HG03354 (cell line): ENCODE measurements around the gene GALNT2.
A peak's percentile ranks its signal among the peaks of the same experiment; 100 is the strongest.

Source experiments
- ATAC-seq: cut with Tn5 transposase; IDR thresholded peaks from one replicate; pipeline ENCODE4 v1.9.1; 2021; ENCODE audit warnings: mild to moderate bottlenecking; ENCODE audit not compliant: unreplicated experiment, poor library complexity, severe bottlenecking

The GALNT2 gene

GRCh38 chr1:230153641-230154296 lies 86.7 kb downstream of the GALNT2 start:
- no peak for ATAC-seq

GRCh38 chr1:230155021-230155420 lies 88.0 kb downstream of the GALNT2 start:
- no peak for ATAC-seq

- no peak for ATAC-seq
These were observed 89.0 kb downstream of the GALNT2 start for GRCh38 chr1:230156068-230156467.

GRCh38 chr1:230156536-230156935 lies 89.5 kb downstream of the GALNT2 start:
- ATAC-seq: no peak

GRCh38 chr1:230157420-230158390 lies 90.7 kb downstream of the GALNT2 start:
- no peak for ATAC-seq

- ATAC-seq: no peak
These were observed 91.6 kb downstream of the GALNT2 start for GRCh38 chr1:230158415-230159291.

GRCh38 chr1:230159580-230159979 lies 92.5 kb downstream of the GALNT2 start:
- ATAC-seq: no peak

- ATAC-seq: no peak
These were observed 94.1 kb downstream of the GALNT2 start for GRCh38 chr1:230160957-230161771.

- ATAC-seq: no peak
These were observed 96.2 kb downstream of the GALNT2 start for GRCh38 chr1:230163205-230163604.

GRCh38 chr1:230163719-230164118 lies 96.7 kb downstream of the GALNT2 start:
- no peak for ATAC-seq

GRCh38 chr1:230165536-230165935 lies 98.5 kb downstream of the GALNT2 start:
- ATAC-seq: no peak

- no peak for ATAC-seq
These were observed 99.5 kb downstream of the GALNT2 start for GRCh38 chr1:230166366-230167132.

- peak; percentile 41 for ATAC-seq
These were observed 100.4 kb downstream of the GALNT2 start for GRCh38 chr1:230167419-230167852.

GRCh38 chr1:230169454-230170152 lies 102.6 kb downstream of the GALNT2 start:
- peak; percentile 67 for ATAC-seq

- peak; percentile 41 for ATAC-seq
These were observed 103.1 kb downstream of the GALNT2 start for GRCh38 chr1:230170153-230170547.

GRCh38 chr1:230170622-230171021 lies 103.6 kb downstream of the GALNT2 start:
- ATAC-seq: no peak

GRCh38 chr1:230171356-230172015 lies 104.4 kb downstream of the GALNT2 start:
- ATAC-seq: no peak
